Activated CD8-positive, alpha-beta memory T cell treated with anti-CD3 and anti-CD28 coated beads, Interleukin-2, amount 50 U/mL, for 48 hours (primary cell): ENCODE data around the gene CES2.
"Not testable (repeated sequence)": the region's sequence is repeated elsewhere in the genome, so short reads cannot be mapped to it uniquely, and the experiment has no call there.

Experiments
- DNase-seq: peaks from one replicate; pipeline ENCODE4 v3.0.0-alpha.2; 2020

CES2 gene, protein sequence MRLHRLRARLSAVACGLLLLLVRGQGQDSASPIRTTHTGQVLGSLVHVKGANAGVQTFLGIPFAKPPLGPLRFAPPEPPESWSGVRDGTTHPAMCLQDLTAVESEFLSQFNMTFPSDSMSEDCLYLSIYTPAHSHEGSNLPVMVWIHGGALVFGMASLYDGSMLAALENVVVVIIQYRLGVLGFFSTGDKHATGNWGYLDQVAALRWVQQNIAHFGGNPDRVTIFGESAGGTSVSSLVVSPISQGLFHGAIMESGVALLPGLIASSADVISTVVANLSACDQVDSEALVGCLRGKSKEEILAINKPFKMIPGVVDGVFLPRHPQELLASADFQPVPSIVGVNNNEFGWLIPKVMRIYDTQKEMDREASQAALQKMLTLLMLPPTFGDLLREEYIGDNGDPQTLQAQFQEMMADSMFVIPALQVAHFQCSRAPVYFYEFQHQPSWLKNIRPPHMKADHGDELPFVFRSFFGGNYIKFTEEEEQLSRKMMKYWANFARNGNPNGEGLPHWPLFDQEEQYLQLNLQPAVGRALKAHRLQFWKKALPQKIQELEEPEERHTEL

DNA sequence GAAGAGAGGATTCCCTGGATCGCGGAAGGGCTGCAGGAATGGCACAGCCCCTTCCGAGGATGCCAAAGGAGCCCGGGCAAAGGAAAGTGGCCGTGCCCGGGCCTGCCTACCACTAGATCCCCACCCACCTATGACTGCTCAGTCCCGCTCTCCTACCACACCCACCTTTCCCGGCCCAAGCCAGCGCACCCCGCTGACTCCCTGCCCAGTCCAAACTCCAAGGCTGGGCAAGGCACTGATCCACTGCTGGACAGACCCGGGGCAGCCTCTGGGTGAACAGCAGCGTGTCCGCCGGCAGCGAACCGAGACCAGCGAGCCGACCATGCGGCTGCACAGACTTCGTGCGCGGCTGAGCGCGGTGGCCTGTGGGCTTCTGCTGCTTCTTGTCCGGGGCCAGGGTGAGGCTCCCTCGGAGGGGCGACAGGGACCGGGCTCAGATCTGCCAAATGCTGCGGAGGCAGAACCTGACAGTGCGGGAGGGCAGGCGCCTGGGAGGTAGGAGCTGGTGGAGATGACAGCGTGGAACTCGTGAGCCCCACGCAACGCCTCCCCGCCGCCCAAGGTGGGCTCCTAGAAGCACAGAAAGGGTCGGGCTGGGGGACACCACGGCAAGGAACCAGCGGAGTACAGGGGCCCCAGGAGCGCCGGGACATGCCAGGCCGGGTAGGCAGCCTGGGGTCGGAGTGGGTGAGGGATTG is at the start of gene CES2:
Gene CES2 (plus strand): TSS at position 203 of the 698 bp plus-strand sequence. CDS start 120 bp downstream, at position 323.
- DNase-seq = no peak

DNA sequence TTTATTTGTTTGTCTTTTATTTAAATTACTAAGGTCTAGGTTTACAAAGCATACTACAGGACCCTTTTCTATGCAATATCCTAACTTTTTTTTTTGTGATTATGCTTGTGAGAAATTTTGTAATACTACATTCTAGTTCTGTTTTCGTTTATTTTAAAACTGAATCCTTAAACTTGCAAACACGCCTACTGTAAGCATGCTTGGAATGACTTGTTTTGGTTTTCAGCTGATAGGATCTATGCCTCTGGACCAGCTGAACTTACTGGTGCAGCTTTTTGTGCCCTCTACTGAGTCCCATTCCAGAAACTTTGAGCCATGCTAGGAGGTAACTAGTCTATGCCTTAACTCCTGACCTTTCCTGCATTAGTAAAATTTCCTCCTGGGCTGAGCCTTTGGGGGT is 49.0 kb upstream of the CES2 start:
- DNase-seq = no peak

DNA sequence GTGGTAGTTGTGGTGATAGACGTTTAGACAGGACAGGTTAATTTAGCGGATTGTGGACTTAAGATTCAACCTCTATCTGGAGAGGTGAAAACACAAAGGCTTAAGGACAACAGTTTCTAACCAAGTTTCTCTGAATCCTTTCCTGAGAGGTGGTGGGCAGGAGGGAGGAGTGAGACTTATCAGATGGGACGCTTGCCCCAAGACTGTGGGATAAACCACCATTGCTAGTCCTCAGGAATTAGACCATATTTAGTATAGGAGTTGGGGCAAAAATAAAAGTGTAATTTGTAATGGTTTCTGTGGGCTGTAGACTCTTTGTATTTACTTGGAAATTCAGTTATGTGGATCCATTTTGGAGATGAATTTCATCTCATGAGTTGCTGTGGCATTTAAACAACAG is 48.4 kb upstream of the CES2 start:
- DNase-seq = no peak

DNA sequence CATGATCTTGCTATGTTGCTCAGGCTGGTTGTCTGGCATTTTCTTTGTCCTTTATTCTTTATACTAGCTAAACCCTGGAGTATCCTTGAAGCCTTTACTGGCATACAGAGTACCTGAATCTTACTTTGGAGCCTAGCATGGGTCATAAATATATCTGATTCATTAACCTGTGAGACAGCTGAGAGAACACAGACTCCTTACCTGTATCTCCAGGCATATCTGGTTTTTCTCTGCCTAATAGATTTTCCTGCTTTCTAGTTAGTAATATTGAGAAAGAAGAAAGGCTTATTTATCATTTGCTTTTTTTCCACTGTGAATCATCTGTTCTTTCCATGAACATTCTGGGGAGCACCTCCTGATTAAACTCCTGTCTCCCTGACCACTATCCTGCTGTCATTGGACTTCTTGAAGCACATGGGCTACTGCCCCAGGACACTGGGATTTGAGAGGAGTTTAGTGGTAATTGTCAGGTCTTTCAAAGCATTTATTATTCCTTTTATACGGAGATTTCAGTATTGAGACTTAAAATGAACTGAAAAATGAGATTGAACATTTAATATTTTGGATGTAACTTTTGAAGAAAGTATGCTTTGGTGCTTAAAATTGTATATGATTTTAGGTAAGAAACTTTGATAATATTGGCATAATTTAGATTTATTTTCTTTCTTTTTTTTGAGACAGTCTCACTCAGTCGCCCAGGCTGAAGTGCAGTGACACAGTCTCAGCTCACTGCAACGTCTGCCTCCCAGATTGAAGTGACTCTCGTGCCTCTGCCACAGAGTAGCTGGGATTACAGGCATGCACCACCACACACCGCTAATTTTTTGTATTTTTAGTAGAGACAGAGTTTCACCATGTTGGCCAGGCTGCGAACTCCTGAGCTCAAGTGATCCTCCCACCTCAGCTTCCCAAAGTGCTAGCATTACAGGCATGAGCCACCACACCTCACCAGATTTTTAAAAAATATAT is 46.4 kb upstream of the CES2 start:
- no peak for DNase-seq

DNA sequence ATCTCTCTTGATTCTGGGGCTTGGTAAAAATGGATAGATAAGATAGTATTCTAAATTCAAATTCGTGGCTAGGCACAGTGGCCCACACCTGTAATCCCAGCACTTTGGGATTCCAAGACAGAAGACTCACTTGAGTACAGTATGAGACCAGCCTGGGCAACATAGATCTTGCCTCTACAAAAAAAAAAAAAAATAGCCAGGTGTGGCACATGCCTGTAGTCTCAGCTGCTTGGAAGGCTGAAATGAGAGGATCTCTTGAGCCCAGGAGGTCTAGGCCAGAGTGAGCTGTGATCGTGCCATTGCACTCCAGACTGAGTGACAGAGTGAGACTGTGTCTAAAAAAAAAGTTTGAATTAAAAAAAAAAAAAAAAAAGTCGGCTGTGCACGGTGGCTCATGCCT is 45.7 kb upstream of the CES2 start:
- DNase-seq = no peak

DNA sequence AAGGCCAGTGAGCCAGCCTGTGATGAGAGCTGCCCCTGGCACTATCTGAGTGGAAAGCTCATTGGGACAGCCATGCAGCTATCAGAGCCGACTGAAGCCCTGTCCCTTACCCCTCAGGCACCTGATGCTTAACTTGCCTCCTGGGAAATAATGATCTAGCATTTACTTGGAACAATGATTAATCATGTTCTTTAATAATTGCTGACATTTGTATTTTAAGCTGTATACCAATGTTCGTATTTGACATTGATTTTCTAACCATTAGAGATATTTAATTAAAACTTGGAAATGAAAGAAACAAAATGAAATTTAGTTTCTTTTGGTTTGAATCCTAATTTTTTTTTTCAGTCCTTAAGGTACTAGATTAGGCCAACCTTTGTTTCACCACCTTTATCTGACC is 44.5 kb upstream of the CES2 start:
- DNase-seq = no peak

DNA sequence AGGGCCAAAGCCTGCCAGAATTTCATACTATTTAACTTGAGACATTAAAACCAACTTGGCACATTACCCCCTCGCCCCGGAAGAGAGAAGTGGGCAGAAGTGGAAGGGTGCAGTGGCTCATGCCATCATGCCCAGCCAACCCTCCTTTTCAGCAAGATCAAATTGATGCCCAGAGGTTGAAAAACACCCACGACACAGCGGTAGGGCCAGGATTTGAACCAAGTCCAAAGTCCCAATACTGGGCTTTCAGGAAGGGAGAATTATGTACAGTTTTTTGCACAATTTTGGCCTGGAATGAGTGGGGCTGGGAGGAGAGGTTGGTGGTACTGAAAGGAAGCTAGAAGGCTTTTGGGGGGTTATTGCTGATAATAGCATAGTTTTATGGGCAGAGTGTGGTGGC is 44.0 kb upstream of the CES2 start:
- no peak for DNase-seq

DNA sequence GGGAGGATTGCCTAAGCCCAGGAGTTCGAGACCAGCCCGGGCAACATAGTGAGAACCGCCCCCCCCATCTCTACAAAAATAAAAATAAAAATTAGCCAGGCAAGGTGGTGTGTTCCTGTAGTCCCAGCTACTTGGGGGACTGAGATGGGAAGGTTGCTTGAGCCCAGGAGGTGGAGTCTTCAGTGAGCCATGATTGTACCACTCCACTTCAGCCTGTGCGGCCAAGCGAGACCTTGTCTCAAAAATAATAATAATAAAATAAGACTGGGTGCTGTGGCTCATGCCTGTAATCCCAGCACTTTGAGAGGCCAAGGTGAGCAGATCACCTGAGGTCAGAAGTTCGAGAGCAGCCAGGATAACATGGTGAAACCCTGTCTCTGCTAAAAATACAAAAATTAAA is 43.5 kb upstream of the CES2 start:
- no peak for DNase-seq

DNA sequence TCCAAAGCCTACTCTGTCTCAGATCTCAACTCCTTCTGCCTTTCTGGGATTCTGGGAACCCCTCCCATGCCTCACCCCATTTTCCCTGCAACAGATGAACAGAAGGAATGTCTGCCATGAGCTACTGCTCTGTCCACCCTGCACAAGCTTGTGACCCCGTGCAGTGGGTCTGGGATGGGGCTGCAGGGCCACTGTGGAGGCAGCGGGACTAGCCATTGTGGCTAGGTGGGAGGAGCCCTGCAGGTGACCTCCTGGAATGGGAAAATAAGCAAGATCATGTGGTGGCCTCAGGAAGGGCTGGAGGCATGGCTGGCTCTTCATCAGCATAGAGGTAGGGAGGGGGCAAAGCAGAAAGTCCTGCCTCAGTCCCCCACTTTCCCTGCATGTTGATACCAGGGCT is 41.3 kb upstream of the CES2 start:
- DNase-seq = no peak

DNA sequence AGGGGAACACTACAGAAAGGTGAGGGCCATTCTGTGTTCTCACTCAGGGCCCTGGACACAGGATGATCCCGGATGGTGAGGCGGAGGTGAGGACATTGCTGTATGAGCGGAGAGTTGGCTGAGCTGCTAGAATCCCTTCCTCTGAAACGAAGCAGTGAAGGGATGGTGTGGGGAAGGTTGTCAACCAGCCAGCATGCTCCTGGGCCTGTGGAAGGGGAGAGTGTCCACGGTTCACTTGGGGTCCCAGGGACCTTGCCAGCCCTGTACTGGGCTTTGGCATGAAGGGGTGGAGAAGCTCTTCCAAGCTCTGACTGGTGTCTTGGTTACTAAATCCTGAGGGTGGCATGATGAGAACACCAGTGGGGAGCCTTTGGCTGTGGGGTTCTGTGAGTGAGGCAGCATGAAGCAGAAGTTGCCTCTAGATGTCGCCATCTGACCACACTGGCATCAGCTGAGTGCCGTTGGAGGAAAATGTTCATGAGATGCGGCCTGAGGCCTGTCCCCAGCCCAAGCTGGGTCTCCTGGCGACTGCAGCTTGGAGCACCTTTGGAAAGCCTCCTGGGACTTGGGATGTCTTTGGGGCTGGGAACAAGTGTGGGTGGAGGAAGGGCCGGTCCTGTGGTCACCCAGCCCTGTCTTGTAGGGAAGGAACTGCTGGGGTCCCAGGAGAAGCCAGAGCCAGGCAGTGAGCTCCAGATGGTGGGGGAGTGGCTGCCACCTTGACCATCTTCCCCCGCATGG is 40.2 kb upstream of the CES2 start:
- peak; percentile 73 for DNase-seq

DNA sequence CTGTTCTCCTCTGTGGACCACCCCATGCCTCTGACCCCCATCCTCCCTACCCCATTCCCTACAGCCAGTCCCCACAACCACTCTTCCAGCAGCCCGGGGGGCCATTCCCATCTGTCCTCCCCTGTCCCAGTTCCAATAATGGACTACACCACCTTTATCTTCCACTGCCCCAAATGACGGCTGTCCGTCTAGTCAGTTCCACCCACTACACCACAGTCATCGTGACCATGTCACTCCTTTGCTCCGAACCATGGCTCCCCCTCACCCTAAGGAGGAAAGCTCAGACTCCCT is 39.7 kb upstream of the CES2 start:
- DNase-seq = no peak

DNA sequence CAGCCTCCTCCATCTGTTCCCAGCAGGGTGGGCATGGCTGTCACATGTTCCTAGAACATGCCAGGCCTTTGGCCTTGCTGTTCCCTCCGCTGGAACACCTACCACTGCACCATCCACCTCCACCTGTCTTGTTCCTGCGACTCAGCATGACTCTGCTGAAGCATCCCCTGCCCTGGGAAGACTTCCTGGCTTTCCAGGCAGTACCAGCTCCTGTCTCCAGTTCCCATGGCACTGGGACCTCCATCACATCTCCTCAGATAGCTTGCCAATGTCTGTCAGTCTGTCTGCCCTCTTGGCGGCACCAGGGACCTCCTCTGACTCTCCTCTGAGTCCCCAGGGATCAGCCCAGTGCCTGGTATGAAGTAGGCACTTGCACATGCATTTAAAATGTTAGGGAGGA is 39.3 kb upstream of the CES2 start:
- DNase-seq = no peak

DNA sequence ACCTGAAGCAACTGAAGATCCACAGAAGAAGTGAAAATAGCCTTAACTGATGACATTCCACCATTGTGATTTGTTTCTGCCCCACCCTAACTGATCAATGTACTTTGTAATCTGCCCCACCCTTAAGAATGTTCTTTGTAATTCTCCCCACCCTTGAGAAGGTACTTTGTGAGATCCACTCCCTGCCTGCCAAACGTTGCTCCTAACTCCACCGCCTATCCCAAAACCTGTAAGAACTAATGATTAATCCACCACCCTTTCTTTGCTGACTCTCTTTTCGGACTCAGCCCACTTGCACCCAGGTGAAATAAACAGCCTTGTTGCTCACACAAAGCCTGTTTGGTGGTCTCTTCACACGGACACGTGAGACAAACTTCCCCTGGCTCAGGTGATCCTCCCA is 38.6 kb upstream of the CES2 start:
- not testable (repeated sequence) for DNase-seq

DNA sequence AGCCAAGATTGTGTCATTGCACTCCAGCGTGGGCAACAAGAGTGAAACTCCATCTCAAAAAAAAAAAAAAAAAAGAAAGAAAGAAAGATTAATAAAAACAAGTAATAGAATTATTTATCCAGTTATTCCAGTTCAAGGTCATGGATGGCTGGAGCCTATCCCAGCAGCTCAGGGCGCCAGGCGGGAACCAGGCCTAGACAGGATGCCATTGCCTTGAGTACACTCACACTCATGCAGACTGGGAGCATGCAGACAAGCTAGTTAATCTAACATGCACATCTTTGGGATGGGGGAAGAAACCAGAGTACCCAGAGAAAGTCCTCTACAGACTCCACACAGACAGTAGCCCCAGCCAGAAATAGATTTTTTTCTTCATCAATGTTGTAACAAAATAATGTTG is 37.1 kb upstream of the CES2 start:
- DNase-seq = no peak

DNA sequence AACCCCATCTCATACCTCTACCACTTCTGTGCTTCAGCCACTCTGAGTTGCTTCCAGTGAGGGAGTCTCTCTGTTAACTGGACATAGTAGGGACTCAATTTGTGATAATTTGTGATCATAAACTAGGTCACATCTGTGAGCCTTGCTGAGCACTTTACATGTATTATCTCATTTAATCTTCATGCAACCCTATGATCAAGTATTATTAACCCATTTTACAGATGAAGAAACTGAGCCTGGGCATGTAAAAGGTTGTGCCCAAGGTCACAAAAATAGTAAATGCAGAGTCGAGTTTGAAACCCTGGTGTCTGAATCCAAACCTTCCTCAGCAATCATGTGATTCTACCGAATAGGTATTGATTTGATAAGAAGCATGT is 36.4 kb upstream of the CES2 start:
- no peak for DNase-seq

DNA sequence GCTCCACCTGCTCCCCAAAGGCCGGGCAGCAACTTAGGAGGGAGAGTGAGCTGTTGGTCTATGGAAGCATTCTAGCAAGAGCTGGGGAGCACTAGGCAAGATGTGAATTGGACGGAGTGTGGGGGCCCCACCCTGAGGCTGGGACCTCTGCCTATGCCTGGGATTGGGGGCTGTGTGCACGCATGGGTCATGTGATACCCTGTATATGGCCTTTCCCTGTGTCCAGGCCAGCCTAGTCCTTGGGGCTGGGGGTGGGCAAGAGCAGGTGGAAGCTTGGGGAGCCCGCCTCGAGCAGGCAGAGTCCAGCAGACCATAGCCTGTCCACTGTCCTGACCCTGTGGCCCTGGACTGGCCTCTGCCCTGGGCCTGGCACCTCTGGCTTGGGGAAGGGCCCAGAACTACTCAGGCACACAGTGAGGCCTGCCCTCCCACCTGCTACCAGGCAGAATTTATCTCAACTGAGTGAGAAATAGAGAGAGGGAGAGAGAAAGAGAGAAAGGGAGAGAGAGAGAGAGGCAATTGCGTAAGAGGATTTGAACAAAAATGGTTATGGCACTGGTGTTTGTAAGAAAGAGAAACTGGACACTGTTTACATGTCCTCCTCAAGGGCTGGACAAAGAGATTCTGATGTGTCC is 35.9 kb upstream of the CES2 start:
- DNase-seq = no peak

DNA sequence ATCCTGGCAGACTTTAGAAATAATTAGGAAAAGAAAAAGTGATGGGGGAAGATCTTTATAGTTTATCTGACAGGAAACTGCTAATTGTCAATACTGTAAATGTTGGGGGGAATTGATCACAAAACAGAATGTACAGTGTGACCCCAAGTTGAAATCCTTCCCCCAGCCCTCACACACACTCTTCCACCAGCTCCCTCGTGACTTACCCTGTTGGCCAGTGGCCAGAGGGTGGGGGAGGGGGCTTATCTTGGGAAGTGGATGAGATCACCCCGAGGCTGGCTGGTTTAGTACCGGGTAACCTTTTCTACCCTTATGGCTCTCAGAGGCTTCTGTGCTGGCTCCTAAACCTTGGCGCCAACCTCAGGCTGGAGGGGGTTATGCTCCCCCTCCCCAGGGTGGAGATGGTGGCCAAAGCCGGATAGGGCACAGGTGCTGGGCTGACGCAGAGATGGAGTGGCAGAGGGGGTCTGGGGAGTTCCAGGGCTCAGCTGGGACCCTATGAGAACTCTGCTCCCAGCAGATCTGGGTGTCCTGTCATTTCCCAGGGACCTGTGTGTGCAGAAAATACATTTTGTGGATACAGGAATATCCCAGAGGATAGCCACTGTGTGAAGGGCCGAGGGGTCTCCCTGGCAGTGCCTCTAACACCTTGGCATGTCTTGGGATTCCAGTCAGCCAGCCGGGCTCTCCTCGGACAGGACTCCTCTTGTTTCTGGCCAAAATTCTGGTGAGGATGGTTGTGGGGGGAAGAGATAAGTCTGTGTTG is 35.2 kb upstream of the CES2 start:
- DNase-seq = no peak

DNA sequence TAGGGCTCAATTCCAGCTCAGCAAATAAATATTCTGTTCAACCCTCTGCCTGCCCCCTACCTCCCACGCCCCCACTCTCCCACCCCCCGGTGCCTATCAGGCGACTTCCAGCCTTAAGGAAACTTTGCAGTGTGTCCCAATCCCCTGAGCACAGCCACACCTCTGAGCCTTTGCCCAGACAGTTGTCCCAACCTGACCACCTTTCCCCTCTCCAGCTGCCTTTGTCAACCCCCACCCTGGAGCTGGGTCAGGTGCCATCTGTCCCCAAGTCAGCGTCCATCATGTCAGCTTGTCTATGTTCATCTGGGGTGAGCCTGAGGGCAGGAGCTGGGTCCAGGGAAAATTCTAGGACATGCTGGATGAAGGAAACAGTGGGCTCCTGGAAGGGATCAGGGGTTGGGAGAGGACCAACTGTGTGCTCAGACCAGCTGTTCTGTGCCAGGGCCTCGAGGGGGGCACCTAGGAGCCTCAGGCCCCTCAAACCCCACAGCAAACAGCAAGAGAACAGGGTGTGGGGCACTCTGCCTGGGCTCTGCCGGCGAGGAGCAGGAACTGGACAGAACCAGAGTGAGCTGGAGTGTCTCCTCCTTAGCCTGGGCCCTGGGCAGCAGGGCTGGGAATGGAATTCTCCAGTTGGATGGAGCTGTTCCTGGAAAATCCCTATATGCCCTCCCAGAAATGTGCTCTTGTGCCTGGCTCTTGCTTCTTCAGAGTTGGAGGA is 34.4 kb upstream of the CES2 start:
- no peak for DNase-seq

DNA sequence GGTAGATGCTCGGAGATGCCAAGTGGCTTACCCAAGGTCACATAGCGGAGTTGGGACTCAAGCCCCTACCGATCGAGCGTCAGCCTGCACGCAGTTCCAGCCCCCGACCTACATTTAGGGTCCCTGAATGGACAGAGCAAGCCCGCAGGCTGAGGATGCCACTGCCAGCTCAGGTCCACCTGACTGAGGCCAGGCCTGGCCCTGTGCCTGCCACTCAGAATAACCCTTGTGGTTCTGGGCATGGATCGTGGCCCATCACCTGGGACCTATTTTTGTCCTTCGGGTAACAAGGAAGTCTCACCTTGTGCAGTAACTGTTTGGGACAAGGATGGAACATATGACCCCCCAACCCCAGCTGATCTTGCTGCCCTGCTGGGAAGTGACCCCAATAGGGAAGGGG is 33.7 kb upstream of the CES2 start:
- no peak for DNase-seq
